Measurements from ENCODE around the gene RAB44. TPM values are rescaled to one million over a fixed set of nuclear protein-coding genes. Genes with fewer than 3 reads are reported as not detected.

RAB44 gene
- total RNA-seq, 2 experiments from 2014 or later: not detected

Other genes with a start within 250 kb of the RAB44 start
- gene STK38, start 150.3 kb upstream of the RAB44 start, total RNA-seq: 10 to 100 TPM; 21.5 to 23.1 TPM
- 100 to 1,000 TPM; 585 to 589 TPM for gene SRSF3, start 103.5 kb upstream of the RAB44 start, total RNA-seq
- 10 to 100 TPM; 12.6 to 13.0 TPM for gene CDKN1A, start 19.1 kb upstream of the RAB44 start, total RNA-seq
- 1 to 10 TPM in 1 of 2 experiments, under 1 TPM in 1; 0.72 to 1.2 TPM for gene CPNE5, start 141.6 kb downstream of the RAB44 start, total RNA-seq
- 10 to 100 TPM; 55.1 to 58.4 TPM for gene PPIL1, start 177.0 kb downstream of the RAB44 start, total RNA-seq
- 10 to 100 TPM; 32.1 to 32.7 TPM for gene C6orf89, start 188.1 kb downstream of the RAB44 start, total RNA-seq

Data from activated naive CD8-positive, alpha-beta T cell treated with anti-CD3 and anti-CD28 coated beads for 36 hours (primary cell).